ENCODE data around the gene SRR.

Gene SRR

GRCh38 chr17:2362881-2363280 is 59.1 kb downstream of the SRR start:
- POLR2A ChIA-PET, result interaction anchor here (1.0 kb wide), 1 partner anchor 20 kb away, joined by 3 read pairs; no protein-coding TSS in a partner anchor
- no peak for DNase-seq (ENCODE audit: extremely low spot score)
- CTCF ChIA-PET, result interaction anchor here (1.2 to 2.3 kb wide), 2 partner anchors 9 to 10 kb away, joined by 3 to 13 read pairs; no protein-coding TSS in a partner anchor
- TF ChIP-seq ZNF384 (IDR thresholded peaks at IDR 0.05), result no peak
- no peak for TF ChIP-seq BHLHE40 (IDR thresholded peaks at IDR 0.05; ENCODE audit: borderline replicate concordance)
- no peak for TF ChIP-seq SP1 (IDR thresholded peaks at IDR 0.05)
- TF ChIP-seq NFRKB (IDR thresholded peaks at IDR 0.05), result no peak
- TF ChIP-seq FOXM1 (IDR thresholded peaks at IDR 0.05; ENCODE audit: borderline replicate concordance), result no peak
- no peak for TF ChIP-seq ARNT (IDR thresholded peaks at IDR 0.05)
- TF ChIP-seq CTBP1 (IDR thresholded peaks at IDR 0.05; ENCODE audit: borderline replicate concordance), result no peak
- TF ChIP-seq FOXA1 (IDR thresholded peaks at IDR 0.05), result no peak
- no peak for TF ChIP-seq L3MBTL2 (conservative IDR thresholded peaks at IDR 0.05)
- no peak for TF ChIP-seq TARDBP (IDR thresholded peaks at IDR 0.05)
- no peak for TF ChIP-seq LEF1 (IDR thresholded peaks at IDR 0.05; ENCODE audit: borderline replicate concordance)
- no peak for TF ChIP-seq FOXK2 (IDR thresholded peaks at IDR 0.05)
- TF ChIP-seq SUZ12 (IDR thresholded peaks at IDR 0.05), result no peak

DNA sequence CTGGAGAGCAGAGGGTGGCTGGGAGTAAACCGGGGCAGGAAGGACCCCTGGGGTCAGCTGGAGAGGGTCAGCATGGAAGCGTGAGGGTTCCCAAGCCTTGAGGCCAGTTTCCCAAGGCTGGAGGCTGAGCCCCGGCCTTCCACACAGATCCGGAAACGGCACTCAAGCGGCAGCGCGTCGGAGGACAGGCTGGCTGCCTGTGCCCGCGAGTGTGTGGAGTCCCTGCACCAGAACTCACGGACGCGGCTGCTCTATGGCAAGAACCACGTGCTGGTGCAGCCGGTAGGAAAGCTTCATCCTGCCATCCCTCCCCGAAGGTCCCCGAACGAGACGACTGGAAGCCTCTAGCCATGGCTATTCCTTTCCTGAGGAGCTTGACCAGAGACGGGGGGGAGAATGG is 59.6 kb downstream of the SRR start:
- POLR2A ChIA-PET, result interaction anchor here (1.0 kb wide), 1 partner anchor 19 kb away, joined by 3 read pairs; no protein-coding TSS in a partner anchor
- CTCF ChIA-PET, result interaction anchor here (1.2 kb wide), 1 partner anchor 9 kb away, joined by 3 read pairs; no protein-coding TSS in a partner anchor
- DNase-seq (ENCODE audit: extremely low spot score), result no peak
- TF ChIP-seq SP1 (IDR thresholded peaks at IDR 0.05) (no peak), BHLHE40 (IDR thresholded peaks at IDR 0.05; ENCODE audit: borderline replicate concordance) (no peak), SUZ12 (IDR thresholded peaks at IDR 0.05) (no peak), FOXK2 (IDR thresholded peaks at IDR 0.05) (no peak), ELF4 (IDR thresholded peaks at IDR 0.05) (no peak), NFRKB (IDR thresholded peaks at IDR 0.05) (no peak), PKNOX1 (IDR thresholded peaks at IDR 0.05) (no peak)

GRCh38 chr17:2363851-2364762 is 60.4 kb downstream of the SRR start:
- no peak for DNase-seq (ENCODE audit: extremely low spot score)
- TF ChIP-seq LEF1 (IDR thresholded peaks at IDR 0.05; ENCODE audit: borderline replicate concordance) (no peak), SUZ12 (IDR thresholded peaks at IDR 0.05) (no peak), HDGF (IDR thresholded peaks at IDR 0.05; ENCODE audit: borderline replicate concordance) (no peak), PKNOX1 (IDR thresholded peaks at IDR 0.05) (no peak), SP1 (IDR thresholded peaks at IDR 0.05) (no peak), ZNF384 (IDR thresholded peaks at IDR 0.05) (no peak), FOXM1 (IDR thresholded peaks at IDR 0.05; ENCODE audit: borderline replicate concordance) (no peak)
- ChIA-PET POLR2A (no interaction called here), CTCF (interaction anchor here (1.2 kb wide), 1 partner anchor 10 kb away, joined by 3 read pairs; no protein-coding TSS in a partner anchor)

DNA sequence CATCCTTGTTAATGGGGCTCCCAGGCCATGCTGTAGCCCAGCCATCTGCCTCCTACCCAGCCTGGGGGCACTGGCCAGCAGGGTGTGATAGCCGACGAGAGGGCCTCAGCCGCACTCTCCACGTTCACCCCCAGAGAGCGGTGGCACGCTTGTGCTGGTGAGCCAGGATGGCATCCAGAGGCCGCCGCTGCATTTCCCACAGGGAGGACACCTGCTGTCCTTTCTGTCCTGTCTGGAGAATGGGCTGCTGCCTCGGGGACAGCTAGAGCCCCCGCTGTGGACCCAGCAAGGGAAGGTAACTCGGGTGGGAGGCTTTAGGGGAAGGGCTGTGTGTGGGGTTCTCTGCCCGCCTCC is 61.0 kb downstream of the SRR start:
- ChIA-PET POLR2A (no interaction called here), CTCF (no interaction called here)
- TF ChIP-seq LEF1 (IDR thresholded peaks at IDR 0.05; ENCODE audit: borderline replicate concordance) (no peak), FOXA1 (IDR thresholded peaks at IDR 0.05) (no peak), L3MBTL2 (conservative IDR thresholded peaks at IDR 0.05) (no peak), CTBP1 (IDR thresholded peaks at IDR 0.05; ENCODE audit: borderline replicate concordance) (no peak), PKNOX1 (IDR thresholded peaks at IDR 0.05) (no peak), ZNF384 (IDR thresholded peaks at IDR 0.05) (no peak), ARNT (IDR thresholded peaks at IDR 0.05) (no peak), FOXK2 (IDR thresholded peaks at IDR 0.05) (no peak), BHLHE40 (IDR thresholded peaks at IDR 0.05; ENCODE audit: borderline replicate concordance) (no peak), NFRKB (IDR thresholded peaks at IDR 0.05) (no peak), ELF4 (IDR thresholded peaks at IDR 0.05) (no peak), FOXM1 (IDR thresholded peaks at IDR 0.05; ENCODE audit: borderline replicate concordance) (no peak), TARDBP (IDR thresholded peaks at IDR 0.05) (no peak)
- DNase-seq (ENCODE audit: extremely low spot score), result no peak

GRCh38 chr17:2365132-2365531 is 61.4 kb downstream of the SRR start:
- TF ChIP-seq FOXK2 (IDR thresholded peaks at IDR 0.05), result no peak
- no peak for TF ChIP-seq ARNT (IDR thresholded peaks at IDR 0.05)
- no peak for TF ChIP-seq SUZ12 (IDR thresholded peaks at IDR 0.05)
- no peak for TF ChIP-seq SP1 (IDR thresholded peaks at IDR 0.05)
- no peak for TF ChIP-seq FOXM1 (IDR thresholded peaks at IDR 0.05; ENCODE audit: borderline replicate concordance)
- no peak for TF ChIP-seq TARDBP (IDR thresholded peaks at IDR 0.05)
- no peak for TF ChIP-seq L3MBTL2 (conservative IDR thresholded peaks at IDR 0.05)
- TF ChIP-seq FOXA1 (IDR thresholded peaks at IDR 0.05), result no peak
- no peak for TF ChIP-seq HDGF (IDR thresholded peaks at IDR 0.05; ENCODE audit: borderline replicate concordance)
- TF ChIP-seq PKNOX1 (IDR thresholded peaks at IDR 0.05), result no peak
- TF ChIP-seq ZNF384 (IDR thresholded peaks at IDR 0.05), result no peak
- no peak for TF ChIP-seq NFRKB (IDR thresholded peaks at IDR 0.05)
- TF ChIP-seq BHLHE40 (IDR thresholded peaks at IDR 0.05; ENCODE audit: borderline replicate concordance), result no peak
- TF ChIP-seq CTBP1 (IDR thresholded peaks at IDR 0.05; ENCODE audit: borderline replicate concordance), result no peak
- no peak for TF ChIP-seq LEF1 (IDR thresholded peaks at IDR 0.05; ENCODE audit: borderline replicate concordance)
- no peak for TF ChIP-seq ELF4 (IDR thresholded peaks at IDR 0.05)
- no peak for DNase-seq (ENCODE audit: extremely low spot score)
- CTCF ChIA-PET, result no interaction called here
- POLR2A ChIA-PET, result no interaction called here
